HFF-Myc (cell line): ENCODE measurements around the gene SLC16A14.
A peak's percentile ranks its signal among the peaks of the same experiment; 100 is the strongest.

Source experiments
- DNase-seq: peaks from one replicate; pipeline ENCODE4 v3.0.0-alpha.2; 2011; ENCODE audit warnings: low read depth; ENCODE audit errors: extremely low read depth
- H3K4me3 ChIP-seq: replicated peaks from 2 replicates; pipeline ENCODE4 v1.5.1; 2011; ENCODE audit warnings: low read depth, mild to moderate bottlenecking, control low read depth, low read length
- CTCF ChIP-seq: IDR thresholded peaks from 2 replicates; pipeline ENCODE4 v1.5.1; 2012; ENCODE audit warnings: mild to moderate bottlenecking, low read depth, low read length, control low read depth; ENCODE audit errors: missing control alignments

The SLC16A14 gene

GRCh38 chr2:229997565-229997964 is 71.2 kb downstream of the SLC16A14 start:
- no peak for DNase-seq
- no peak for TF ChIP-seq CTCF
- H3K4me3 ChIP-seq = no peak overlapping the region

- no peak for TF ChIP-seq CTCF
- DNase-seq = peak; percentile 21
- no peak overlapping the region for H3K4me3 ChIP-seq
Measured at GRCh38 chr2:229996320-229996719, 72.4 kb downstream of the SLC16A14 start.

GRCh38 chr2:229993236-229993635 is 75.5 kb downstream of the SLC16A14 start:
- H3K4me3 ChIP-seq = no peak overlapping the region
- no peak for TF ChIP-seq CTCF
- no peak for DNase-seq
